Spleen (tissue), 11 donors: Measurements from ENCODE around the gene PSMD12. TPM values are rescaled to one million over a fixed set of nuclear protein-coding genes. Genes with fewer than 3 reads are reported as not detected.
"Not testable (repeated sequence)": the region's sequence is repeated elsewhere in the genome, so short reads cannot be mapped to it uniquely, and the experiment has no call there.

Source experiments
- DNase-seq: peaks from one replicate; pipeline ENCODE4 v3.0.0-alpha.2; 2020
- H3K27ac ChIP-seq, 8 donors: fragments of 200-600 bp; sonication (generic) in 7 of 8; 1 replicate in 4 of 8; 2 replicates in 4 of 8; pipeline versions ENCODE4 v1.5.0 to v1.8.0; 2016 to 2021; ENCODE audit warnings: inconsistent platforms in 4 of 8, mild to moderate bottlenecking in 4 of 8, moderate library complexity in 1 of 8
- H3K27me3 ChIP-seq, 7 donors: fragments of 200-600 bp; sonication (generic) in 6 of 7; replicated peaks in 1 of 7; 1 replicate in 4 of 7; 2 replicates in 3 of 7; pipeline versions ENCODE4 v1.5.0 to v1.8.0; 2016 to 2021; ENCODE audit warnings: inconsistent platforms in 3 of 7, mild to moderate bottlenecking in 1 of 7
- H3K36me3 ChIP-seq, 6 donors: fragments of 200-600 bp; sonication (generic) in 5 of 6; 1 replicate in 4 of 6; 2 replicates in 2 of 6; pipeline versions ENCODE4 v1.5.0 to v1.8.0; 2016 to 2021; ENCODE audit warnings: inconsistent platforms in 2 of 6
- H3K4me1 ChIP-seq, 6 donors: fragments of 200-600 bp; sonication (generic) in 5 of 6; 1 replicate in 3 of 6; 2 replicates in 3 of 6; pipeline versions ENCODE4 v1.5.0 to v1.8.0; 2016 to 2021; ENCODE audit warnings: inconsistent platforms in 3 of 6
- H3K4me3 ChIP-seq, 8 donors: fragments of 200-600 bp; sonication (generic) in 7 of 8; 1 replicate in 4 of 8; 2 replicates in 4 of 8; pipeline versions ENCODE4 v1.5.0 to v1.8.0; 2016 to 2021; ENCODE audit warnings: inconsistent platforms in 4 of 8, mild to moderate bottlenecking in 4 of 8, moderate library complexity in 2 of 8
- H3K9me3 ChIP-seq, 8 donors: fragments of 200-600 bp; sonication (generic) in 7 of 8; 1 replicate in 4 of 8; 2 replicates in 4 of 8; pipeline versions ENCODE4 v1.5.0 to v1.8.0; 2016 to 2021; ENCODE audit warnings: inconsistent platforms in 4 of 8
- CTCF ChIP-seq, 11 experiments: fragments of 200-600 bp in 7 of 11; fragments of 450-650 bp in 4 of 11; sonication (generic) in 4 of 11; IDR thresholded peaks in 8 of 11; conservative IDR thresholded peaks in 3 of 11; 1 replicate in 7 of 11; 2 replicates in 4 of 11; pipeline versions ENCODE4 v1.4.0 to v1.8.0; 2016 to 2021; ENCODE audit warnings: antibody characterized with exemption in 11 of 11, inconsistent platforms in 4 of 11, mild to moderate bottlenecking in 1 of 11
- POLR2A ChIP-seq, 3 donors: fragments of 450-650 bp; IDR thresholded peaks; one replicate each; pipeline ENCODE4 v1.5.1; 2017; ENCODE audit warnings: antibody characterized with exemption in 3 of 3, mild to moderate bottlenecking in 1 of 3
- POLR2AphosphoS5 ChIP-seq, 3 donors: sonication (generic); formaldehyde crosslinking; IDR thresholded peaks; one replicate each; pipeline ENCODE4 v1.5.1; 2017; ENCODE audit warnings: antibody characterized with exemption in 3 of 3
- WGBS, 5 donors: extraction: QIAGEN DNeasy Blood & Tissue Kit in 3 of 5; methylation state at CpG; one replicate each; pipeline versions ENCODE4 v1.1.5 to v1.1.7; 2013 to 2018; 5-methylcytosine and 5-hydroxymethylcytosine counted together
- intact Hi-C: fragments of 100-400 bp; cut with DNase I; formaldehyde crosslinking; loops from one replicate; pipeline ENCODE4 v1.15.0; 2023; ENCODE audit warnings: low total_unique reads
- polyA plus RNA-seq, 3 donors: library from polyadenylated mRNA; stranded (reverse); fragments of 200-250 nt; gene quantifications; one replicate each; pipeline ENCODE4 v1.2.1, GENCODE V29; 2013
- total RNA-seq, 7 donors: library from RNA; depleted of rRNA in 3 of 7; stranded (reverse); fragments of >200 nt in 3 of 7; fragmentation: NEBNext Ultra II Directional in 4 of 7; extraction: Animal tissue kit (Norgen Biotek cat#: 25700) in 4 of 7; gene quantifications; one replicate each; pipeline versions ENCODE4 v1.1.0 to v1.2.1, GENCODE V29; 2016 to 2021
- donor health status: healthy with polysubstance abuse.
- donor health status: DM: no; HTN: no; CAD: no; lungs with moderate emphysema.
- donor health status: DM: no; HTN: no; CAD: no.
- donor health status: Bipolar disorder and iron deficiency.
- donor health status: healthy.
- donor health status: DM: no; HTN: no; CAD: no.
- donor health status: DM: yes; HTN: yes; CAD: no.

PSMD12 gene
- total and polyA plus RNA-seq, 10 donors = 13.8 to 46.4 (median 28.9) TPM

- Histone ChIP-seq H3K27ac (no peak overlapping the region), H3K9me3 (no peaks in the 10 kb centered on the region), H3K4me1 (no peaks in the 10 kb centered on the region), H3K27me3 (no peaks in the 10 kb centered on the region), H3K36me3 (peaks cover 0 to 49% (median 24%) of the 10 kb centered on the region in 6 donors), H3K4me3 (no peak overlapping the region)
- WGBS, 5 donors = 87 to 95% (median 90%) methylated on average over 12 of the region's 12 CpGs
- no peak for TF ChIP-seq CTCF (IDR thresholded peaks at IDR 0.05 in 8 of 11, conservative IDR thresholded peaks at IDR 0.05 in 3 of 11)
- no peak for TF ChIP-seq POLR2A (IDR thresholded peaks at IDR 0.05)
- TF ChIP-seq POLR2AphosphoS5 (IDR thresholded peaks at IDR 0.05) = no peak
- no peak for DNase-seq
- intact Hi-C loops = no loop called here
These were observed 29.5 kb downstream of the PSMD12 start for GRCh38 chr17:67336859-67337258.

- intact Hi-C loops = no loop called here
- Histone ChIP-seq H3K27ac (no peak overlapping the region), H3K27me3 (no peaks in the 10 kb centered on the region), H3K9me3 (no peaks in the 10 kb centered on the region), H3K36me3 (peaks cover 0 to 34% (median 9%) of the 10 kb centered on the region in 6 donors), H3K4me3 (no peak overlapping the region), H3K4me1 (no peaks in the 10 kb centered on the region)
- 87 to 96% (median 93%) methylated on average over 5 of the region's 5 CpGs for WGBS, 5 donors
- TF ChIP-seq POLR2AphosphoS5 (IDR thresholded peaks at IDR 0.05) (no peak), POLR2A (IDR thresholded peaks at IDR 0.05) (no peak), CTCF (IDR thresholded peaks at IDR 0.05 in 8 of 11, conservative IDR thresholded peaks at IDR 0.05 in 3 of 11) (no peak)
- no peak for DNase-seq
These were observed 31.0 kb downstream of the PSMD12 start for GRCh38 chr17:67335245-67335835.

- DNase-seq, H3K4me3 ChIP-seq, H3K27ac ChIP-seq, H3K9me3 ChIP-seq, H3K36me3 ChIP-seq, H3K4me1 ChIP-seq, intact Hi-C loops, H3K27me3 ChIP-seq: not testable (repeated sequence)
- WGBS, 5 donors = 81 to 100% (median 92%) methylated on average over 1 of the region's 1 CpG
These were observed 34.2 kb downstream of the PSMD12 start for GRCh38 chr17:67332162-67332508.

- DNase-seq, H3K27ac ChIP-seq, H3K9me3 ChIP-seq, intact Hi-C loops, H3K4me3 ChIP-seq, H3K27me3 ChIP-seq, H3K36me3 ChIP-seq, H3K4me1 ChIP-seq: not testable (repeated sequence)
- 89 to 95% (median 91%) methylated on average over 8 of the region's 8 CpGs for WGBS, 5 donors
These were observed 34.8 kb downstream of the PSMD12 start for GRCh38 chr17:67331381-67332161.

- DNase-seq = no peak
- Histone ChIP-seq H3K4me1 (no peaks in the 10 kb centered on the region), H3K4me3 (no peak overlapping the region), H3K9me3 (peaks cover 0 to 6% (median 0%) of the 10 kb centered on the region in 8 donors), H3K27ac (no peak overlapping the region), H3K27me3 (no peaks in the 10 kb centered on the region), H3K36me3 (no peaks in the 10 kb centered on the region)
- TF ChIP-seq POLR2AphosphoS5 (IDR thresholded peaks at IDR 0.05) = no peak
- WGBS, 5 donors = 68 to 97% (median 94%) methylated on average over 3 of the region's 3 CpGs
- intact Hi-C loops = no loop called here
These were observed 38.4 kb downstream of the PSMD12 start for GRCh38 chr17:67328026-67328425.

- H3K27me3 ChIP-seq, H3K27ac ChIP-seq, DNase-seq, intact Hi-C loops, H3K4me3 ChIP-seq, H3K4me1 ChIP-seq, H3K9me3 ChIP-seq, H3K36me3 ChIP-seq: not testable (repeated sequence)
- 78 to 92% (median 85%) methylated on average over 8 to 13 of the region's 13 CpGs for WGBS, 5 donors
These were observed 39.2 kb downstream of the PSMD12 start for GRCh38 chr17:67326959-67327745.
